Measurements from ENCODE around the gene ERC1. TPM values are rescaled to one million over a fixed set of nuclear protein-coding genes. Genes with fewer than 3 reads are reported as not detected.

The ERC1 gene
- total RNA-seq, 2 donors from 2014 or later = 40.3 to 43.0 TPM

GRCh38 chr12:1305791-1306500, 314.9 kb downstream of the ERC1 start:
- H3K4me3 ChIP-seq = no peak overlapping the region
- peaks cover 5% of the 10 kb centered on the region for H3K36me3 ChIP-seq
- DNase-seq (ENCODE audit: low spot score) = no peak
- TF ChIP-seq, protein P1, sequence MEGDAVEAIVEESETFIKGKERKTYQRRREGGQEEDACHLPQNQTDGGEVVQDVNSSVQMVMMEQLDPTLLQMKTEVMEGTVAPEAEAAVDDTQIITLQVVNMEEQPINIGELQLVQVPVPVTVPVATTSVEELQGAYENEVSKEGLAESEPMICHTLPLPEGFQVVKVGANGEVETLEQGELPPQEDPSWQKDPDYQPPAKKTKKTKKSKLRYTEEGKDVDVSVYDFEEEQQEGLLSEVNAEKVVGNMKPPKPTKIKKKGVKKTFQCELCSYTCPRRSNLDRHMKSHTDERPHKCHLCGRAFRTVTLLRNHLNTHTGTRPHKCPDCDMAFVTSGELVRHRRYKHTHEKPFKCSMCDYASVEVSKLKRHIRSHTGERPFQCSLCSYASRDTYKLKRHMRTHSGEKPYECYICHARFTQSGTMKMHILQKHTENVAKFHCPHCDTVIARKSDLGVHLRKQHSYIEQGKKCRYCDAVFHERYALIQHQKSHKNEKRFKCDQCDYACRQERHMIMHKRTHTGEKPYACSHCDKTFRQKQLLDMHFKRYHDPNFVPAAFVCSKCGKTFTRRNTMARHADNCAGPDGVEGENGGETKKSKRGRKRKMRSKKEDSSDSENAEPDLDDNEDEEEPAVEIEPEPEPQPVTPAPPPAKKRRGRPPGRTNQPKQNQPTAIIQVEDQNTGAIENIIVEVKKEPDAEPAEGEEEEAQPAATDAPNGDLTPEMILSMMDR (IDR thresholded peaks at IDR 0.05) = no peak
- H3K9me3 ChIP-seq = no peaks in the 10 kb centered on the region
- peak overlapping the region; percentile 51 to 72 for H3K27ac ChIP-seq
- peaks cover 0 to 39% of the 10 kb centered on the region in 2 donors for H3K4me1 ChIP-seq
- H3K27me3 ChIP-seq = no peaks in the 10 kb centered on the region

DNA sequence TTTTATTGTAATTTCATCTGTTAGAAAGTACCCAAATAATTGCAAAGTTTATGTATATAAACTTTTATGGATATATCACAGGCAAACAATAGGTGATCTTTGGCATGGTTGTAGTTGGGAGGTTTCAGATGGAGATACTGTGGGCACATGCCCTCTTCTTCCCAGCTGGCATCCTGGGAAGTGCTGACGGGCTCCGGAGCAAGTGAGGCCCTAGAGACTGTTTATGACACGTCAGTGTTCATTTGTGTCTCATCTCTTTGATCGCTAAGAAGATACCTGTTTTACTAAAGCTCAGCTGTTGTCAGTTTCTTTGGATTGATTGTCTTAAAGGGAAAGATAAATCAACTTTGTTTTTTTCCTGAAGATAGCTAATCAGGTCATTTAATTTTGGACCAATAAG, 315.8 kb downstream of the ERC1 start:
- TF ChIP-seq, protein P1 (IDR thresholded peaks at IDR 0.05) = no peak
- DNase-seq (ENCODE audit: low spot score) = no peak
- H3K27ac ChIP-seq = peak overlapping the region in 1 of 2 donors; percentile 72

DNA sequence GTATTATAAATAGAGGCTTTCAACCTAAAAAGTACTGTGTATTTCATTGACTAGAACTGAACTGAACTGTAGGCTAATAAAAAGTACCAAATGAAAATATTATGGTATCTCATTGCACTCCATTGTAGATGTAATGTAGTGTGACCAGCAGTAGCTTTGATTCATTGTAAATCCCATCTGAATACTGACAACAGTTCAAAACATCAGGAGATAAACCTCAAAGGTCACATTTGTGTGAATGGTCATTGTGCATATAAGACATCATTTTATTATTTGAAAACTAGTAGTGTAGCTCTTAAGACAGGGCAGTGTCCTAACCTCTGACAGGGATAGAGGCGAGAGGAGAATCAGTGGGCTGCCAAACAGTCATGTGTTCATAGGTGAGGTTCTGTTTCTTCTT, 316.8 kb downstream of the ERC1 start:
- no peaks in the 10 kb centered on the region for H3K9me3 ChIP-seq
- no peak for DNase-seq (ENCODE audit: low spot score)
- peaks cover 0 to 40% of the 10 kb centered on the region in 2 donors for H3K4me1 ChIP-seq
- TF ChIP-seq, protein P1 (IDR thresholded peaks at IDR 0.05) = no peak
- no peaks in the 10 kb centered on the region for H3K36me3 ChIP-seq
- no peak overlapping the region for H3K27ac ChIP-seq
- no peak overlapping the region for H3K4me3 ChIP-seq
- H3K27me3 ChIP-seq = no peaks in the 10 kb centered on the region

More for the DNA sequence above, 315.8 kb downstream of the ERC1 start:
- Histone ChIP-seq H3K27me3 (no peaks in the 10 kb centered on the region), H3K9me3 (no peaks in the 10 kb centered on the region), H3K4me1 (peaks cover 0 to 40% of the 10 kb centered on the region in 2 donors), H3K4me3 (no peak overlapping the region), H3K36me3 (no peaks in the 10 kb centered on the region)

DNA sequence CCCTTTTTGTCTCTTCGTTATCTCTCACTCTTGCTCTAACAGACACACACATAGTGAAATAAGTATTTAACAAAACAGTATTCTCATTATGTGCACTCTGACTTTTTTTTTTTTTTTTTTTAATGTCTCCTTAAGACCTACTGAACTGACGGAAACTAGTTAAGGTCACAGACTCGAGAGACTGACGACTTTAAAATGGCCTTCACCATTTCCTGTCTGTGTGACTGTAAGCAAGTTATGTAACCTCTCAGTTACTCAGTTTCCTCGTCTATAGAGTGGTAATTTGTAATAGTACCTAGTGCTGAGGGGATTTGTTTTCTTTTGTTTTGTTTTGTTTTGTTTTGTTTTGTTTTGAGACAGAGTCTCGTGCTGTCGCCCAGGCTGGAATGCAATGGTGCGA, 318.6 kb downstream of the ERC1 start:
- no peak for DNase-seq (ENCODE audit: low spot score)
- no peak overlapping the region for H3K27ac ChIP-seq
- TF ChIP-seq, protein P1 (IDR thresholded peaks at IDR 0.05) = no peak
- H3K27me3 ChIP-seq = no peaks in the 10 kb centered on the region
- peaks cover 1% of the 10 kb centered on the region for H3K36me3 ChIP-seq
- H3K4me3 ChIP-seq = no peak overlapping the region
- peaks cover 0 to 34% of the 10 kb centered on the region in 2 donors for H3K4me1 ChIP-seq
- H3K9me3 ChIP-seq = peaks cover 0 to 8% of the 10 kb centered on the region in 2 donors

- TF ChIP-seq, protein P1 (IDR thresholded peaks at IDR 0.05) = no peak
- H3K27me3 ChIP-seq = no peaks in the 10 kb centered on the region
- H3K27ac ChIP-seq = peak overlapping the region in 1 of 2 donors; percentile 11
- H3K9me3 ChIP-seq = peaks cover 0 to 11% of the 10 kb centered on the region in 2 donors
- no peak overlapping the region for H3K4me3 ChIP-seq
- peaks cover 0 to 25% of the 10 kb centered on the region in 2 donors for H3K4me1 ChIP-seq
- DNase-seq (ENCODE audit: low spot score) = no peak
- H3K36me3 ChIP-seq = peaks cover 6% of the 10 kb centered on the region
Measured at GRCh38 chr12:1310653-1311052, 319.6 kb downstream of the ERC1 start.

Measured in right atrium auricular region (tissue), 2 donors.